Uterus (tissue), 2 donors: ENCODE measurements around the gene ZDBF2.

Experiments
- POLR2A ChIP-seq, 2 donors: fragments of 450-650 bp; IDR thresholded peaks; one replicate each; pipeline ENCODE4 v1.6.1; 2016; ENCODE audit warnings: antibody characterized with exemption in 2 of 2, mild to moderate bottlenecking in 1 of 2, moderate library complexity in 1 of 2
- TF ChIP-seq, protein P1 (sequence below), 4 experiments: fragments of 200-600 bp in 2 of 4; fragments of 450-650 bp in 2 of 4; sonication (generic) in 2 of 4; IDR thresholded peaks; one replicate each; pipeline ENCODE4 v1.5.1; 2016 to 2019; ENCODE audit warnings: antibody characterized with exemption in 4 of 4, mild to moderate bottlenecking in 2 of 4, moderate library complexity in 1 of 4

DNA sequence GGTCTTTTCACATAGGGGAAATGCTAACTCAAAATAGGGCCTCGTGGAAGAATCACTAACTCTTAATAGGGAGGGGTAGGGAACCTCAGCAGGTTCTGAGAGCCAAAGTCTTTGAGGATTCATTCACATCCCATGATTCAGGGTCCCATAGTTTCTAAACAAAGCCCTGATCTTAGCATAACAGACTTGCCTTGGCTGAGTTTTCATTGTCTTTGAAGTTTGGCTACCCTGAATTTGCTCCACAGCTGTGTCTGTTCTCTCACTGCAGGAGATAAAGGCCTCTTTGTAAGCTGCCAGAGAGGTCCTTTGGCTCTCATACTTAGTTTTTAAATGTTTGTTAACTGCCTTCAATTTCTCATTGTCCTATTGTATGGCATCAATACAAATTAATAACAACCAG is 54.5 kb downstream of the ZDBF2 start:
- TF ChIP-seq POLR2A (IDR thresholded peaks at IDR 0.05): no peak
- TF ChIP-seq, protein P1, sequence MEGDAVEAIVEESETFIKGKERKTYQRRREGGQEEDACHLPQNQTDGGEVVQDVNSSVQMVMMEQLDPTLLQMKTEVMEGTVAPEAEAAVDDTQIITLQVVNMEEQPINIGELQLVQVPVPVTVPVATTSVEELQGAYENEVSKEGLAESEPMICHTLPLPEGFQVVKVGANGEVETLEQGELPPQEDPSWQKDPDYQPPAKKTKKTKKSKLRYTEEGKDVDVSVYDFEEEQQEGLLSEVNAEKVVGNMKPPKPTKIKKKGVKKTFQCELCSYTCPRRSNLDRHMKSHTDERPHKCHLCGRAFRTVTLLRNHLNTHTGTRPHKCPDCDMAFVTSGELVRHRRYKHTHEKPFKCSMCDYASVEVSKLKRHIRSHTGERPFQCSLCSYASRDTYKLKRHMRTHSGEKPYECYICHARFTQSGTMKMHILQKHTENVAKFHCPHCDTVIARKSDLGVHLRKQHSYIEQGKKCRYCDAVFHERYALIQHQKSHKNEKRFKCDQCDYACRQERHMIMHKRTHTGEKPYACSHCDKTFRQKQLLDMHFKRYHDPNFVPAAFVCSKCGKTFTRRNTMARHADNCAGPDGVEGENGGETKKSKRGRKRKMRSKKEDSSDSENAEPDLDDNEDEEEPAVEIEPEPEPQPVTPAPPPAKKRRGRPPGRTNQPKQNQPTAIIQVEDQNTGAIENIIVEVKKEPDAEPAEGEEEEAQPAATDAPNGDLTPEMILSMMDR (IDR thresholded peaks at IDR 0.05): no peak
